ENCODE measurements around the gene CDKN2B-AS1. TPM values are rescaled to one million over a fixed set of nuclear protein-coding genes. Genes with fewer than 3 reads are reported as not detected.

Gene CDKN2B-AS1
- total RNA-seq, 1 experiment from 2014 or later = not detected

DNA sequence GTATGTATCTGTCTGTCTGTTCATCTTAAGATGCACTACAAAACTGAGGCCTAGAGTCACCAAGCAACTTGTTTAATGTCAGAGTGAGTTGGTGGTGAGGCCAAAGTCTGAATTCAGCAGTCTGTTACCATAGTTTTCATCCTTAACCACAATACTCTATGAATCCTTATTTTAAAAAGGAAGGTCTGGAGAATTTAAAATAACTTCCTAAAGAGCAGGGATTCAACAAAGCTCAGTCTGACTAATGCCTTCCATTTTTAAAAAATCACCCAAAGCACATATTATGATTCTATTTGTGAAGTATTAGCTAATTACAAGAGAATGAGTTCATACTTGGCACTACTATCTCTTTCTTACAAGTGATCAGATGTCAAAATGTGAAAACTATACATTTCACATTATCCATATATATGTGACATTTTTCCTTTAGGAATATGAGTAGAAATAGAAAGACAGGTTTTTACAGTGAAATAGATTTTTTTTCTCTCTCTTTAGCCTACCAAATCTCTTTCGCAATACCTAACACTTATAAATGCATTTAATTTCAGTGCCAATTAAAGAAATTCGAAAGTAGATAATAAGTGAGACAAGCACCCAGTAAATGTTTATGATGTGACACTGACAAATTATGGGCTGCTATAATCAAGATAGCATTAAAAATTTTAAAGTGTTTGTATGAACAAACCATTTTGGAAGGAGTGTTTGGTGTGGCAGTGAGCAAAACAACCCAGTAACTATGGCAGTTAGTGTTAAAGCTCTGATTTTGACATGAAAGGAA is 116.8 kb downstream of the CDKN2B-AS1 start:
- H3K27ac Mint-ChIP-seq = no peak overlapping the region
- no CpG with 5 or more reads among the region's 2 CpGs for WGBS (ENCODE audit: extremely low coverage, insufficient read length, low lambda C conversion rate)
- TF ChIP-seq, protein P1, sequence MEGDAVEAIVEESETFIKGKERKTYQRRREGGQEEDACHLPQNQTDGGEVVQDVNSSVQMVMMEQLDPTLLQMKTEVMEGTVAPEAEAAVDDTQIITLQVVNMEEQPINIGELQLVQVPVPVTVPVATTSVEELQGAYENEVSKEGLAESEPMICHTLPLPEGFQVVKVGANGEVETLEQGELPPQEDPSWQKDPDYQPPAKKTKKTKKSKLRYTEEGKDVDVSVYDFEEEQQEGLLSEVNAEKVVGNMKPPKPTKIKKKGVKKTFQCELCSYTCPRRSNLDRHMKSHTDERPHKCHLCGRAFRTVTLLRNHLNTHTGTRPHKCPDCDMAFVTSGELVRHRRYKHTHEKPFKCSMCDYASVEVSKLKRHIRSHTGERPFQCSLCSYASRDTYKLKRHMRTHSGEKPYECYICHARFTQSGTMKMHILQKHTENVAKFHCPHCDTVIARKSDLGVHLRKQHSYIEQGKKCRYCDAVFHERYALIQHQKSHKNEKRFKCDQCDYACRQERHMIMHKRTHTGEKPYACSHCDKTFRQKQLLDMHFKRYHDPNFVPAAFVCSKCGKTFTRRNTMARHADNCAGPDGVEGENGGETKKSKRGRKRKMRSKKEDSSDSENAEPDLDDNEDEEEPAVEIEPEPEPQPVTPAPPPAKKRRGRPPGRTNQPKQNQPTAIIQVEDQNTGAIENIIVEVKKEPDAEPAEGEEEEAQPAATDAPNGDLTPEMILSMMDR (conservative IDR thresholded peaks at IDR 0.05) = no peak

More for the DNA sequence above, 116.8 kb downstream of the CDKN2B-AS1 start:
- no peaks in the 10 kb centered on the region for H3K36me3 Mint-ChIP-seq (ENCODE audit: insufficient read depth in 1 of 3, low read depth in 3 of 3)
- H3K4ac ChIP-seq (ENCODE audit: low read depth, low read length) = no peak overlapping the region
- no peaks in the 10 kb centered on the region for H3K27me3 Mint-ChIP-seq (ENCODE audit: low read depth)
- no peak overlapping the region for H2AFZ ChIP-seq (ENCODE audit: low read length)
- no peaks in the 10 kb centered on the region for H3K23me2 ChIP-seq (ENCODE audit: insufficient read length, low read depth, low read length, poor library complexity, severe bottlenecking)
- H3K27ac ChIP-seq (ENCODE audit: insufficient read length, low read depth, low read length) = no peak overlapping the region
- H3K27me3 ChIP-seq (ENCODE audit: insufficient read depth, low read length) = no peaks in the 10 kb centered on the region
- no peak overlapping the region for H4K5ac ChIP-seq (ENCODE audit: insufficient read length, low read depth, low read length)
- H4K20me1 ChIP-seq (ENCODE audit: control insufficient read depth, insufficient read depth, insufficient read length) = no peaks in the 10 kb centered on the region
- H3K18ac ChIP-seq (ENCODE audit: insufficient read length, low read depth, low read length) = no peak overlapping the region
- no peak overlapping the region for H2BK20ac ChIP-seq (ENCODE audit: low read depth, low read length, poor library complexity, severe bottlenecking)
- H3K4me2 ChIP-seq (ENCODE audit: insufficient read depth, insufficient read length, low read length) = no peak overlapping the region
- H3K79me1 ChIP-seq (ENCODE audit: insufficient read depth, low read depth, low read length, poor library complexity, severe bottlenecking) = no peaks in the 10 kb centered on the region
- no peak for DNase-seq
- H3K4me1 Mint-ChIP-seq = peaks cover 4 to 10% of the 10 kb centered on the region in 2 experiments; a peak in 3 of 4 replicates
- no peak overlapping the region for H2BK15ac ChIP-seq (ENCODE audit: low read depth, low read length)
- no peak overlapping the region for H2BK120ac ChIP-seq (ENCODE audit: low read depth, low read length, poor library complexity, severe bottlenecking)
- H3T11ph ChIP-seq (ENCODE audit: low read length) = no peak overlapping the region
- H3K79me2 ChIP-seq (ENCODE audit: insufficient read depth, low read length) = no peaks in the 10 kb centered on the region
- no peaks in the 10 kb centered on the region for H3K9me3 ChIP-seq (ENCODE audit: control insufficient read depth, low read depth, low read length)
- H4K91ac ChIP-seq (ENCODE audit: insufficient read length, low read depth, low read length) = no peak overlapping the region
- H3K4me3 Mint-ChIP-seq = no peak overlapping the region
- H3K4me1 ChIP-seq (ENCODE audit: insufficient read depth, low read length) = no peaks in the 10 kb centered on the region
- H2AK5ac ChIP-seq (ENCODE audit: insufficient read length, low read length) = no peak overlapping the region
- H2BK5ac ChIP-seq (ENCODE audit: insufficient read length, low read length) = no peak overlapping the region
- H3K56ac ChIP-seq (ENCODE audit: insufficient read length, low read depth, low read length) = no peak overlapping the region
- no peaks in the 10 kb centered on the region for H3K9me3 Mint-ChIP-seq
- no peak overlapping the region for H3K23ac ChIP-seq (ENCODE audit: insufficient read length, low read depth, low read length)
- no peak overlapping the region for H3K14ac ChIP-seq (ENCODE audit: insufficient read depth, low read length)
- H2BK12ac ChIP-seq (ENCODE audit: insufficient read length, low read depth, low read length) = no peak overlapping the region
- H3K9ac ChIP-seq (ENCODE audit: extremely low read depth, insufficient read length, low read length) = no peak overlapping the region
- H4K8ac ChIP-seq (replicated peaks; ENCODE audit: insufficient read length, low read depth, low read length) = no peak overlapping the region

All from H9 (cell line).